Measurements from ENCODE around the gene GPHN.

The GPHN gene

DNA sequence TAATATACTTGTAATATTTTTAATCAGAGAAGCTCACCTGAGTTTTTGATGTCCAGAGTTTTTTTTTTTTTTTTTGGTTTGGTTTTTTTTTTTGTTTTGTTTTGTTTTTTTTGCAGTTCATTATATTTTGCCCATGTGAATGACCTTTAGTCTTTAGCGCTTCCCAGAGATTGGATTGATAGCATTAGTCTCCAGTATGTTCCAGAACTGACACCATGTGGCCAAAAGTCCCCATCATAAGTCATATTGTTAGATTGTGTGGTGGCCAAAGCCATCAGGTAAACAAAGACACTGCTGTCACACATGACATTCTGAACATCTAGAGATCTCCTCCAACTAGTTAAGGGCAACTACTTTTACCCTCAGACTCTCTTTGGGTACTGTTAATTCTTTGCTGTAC lies 408.5 kb downstream of the GPHN start:
- peak; percentile 59 for FAIRE-seq
- DNase-seq (ENCODE audit: low spot score), result no peak

DNA sequence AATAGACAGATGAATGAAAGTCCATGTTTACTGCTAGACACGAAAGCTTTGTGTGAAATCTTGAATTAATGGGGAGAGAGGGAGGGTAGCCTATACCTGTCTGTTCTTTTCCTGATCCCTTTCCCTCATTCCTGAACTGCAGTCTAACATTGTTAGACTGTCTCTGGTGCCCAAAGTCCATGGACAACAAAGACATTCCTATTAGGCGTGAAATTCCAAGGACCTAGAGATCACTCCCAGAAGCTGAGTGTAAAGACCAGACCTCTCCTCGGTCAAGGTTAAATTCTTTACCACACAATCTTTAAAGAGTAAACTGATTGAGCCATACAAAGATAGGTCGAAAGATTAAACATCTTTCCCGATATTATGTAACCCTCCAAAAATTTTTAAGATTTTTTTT lies 410.6 kb downstream of the GPHN start:
- FAIRE-seq (no peak), DNase-seq (ENCODE audit: low spot score) (no peak)

DNA sequence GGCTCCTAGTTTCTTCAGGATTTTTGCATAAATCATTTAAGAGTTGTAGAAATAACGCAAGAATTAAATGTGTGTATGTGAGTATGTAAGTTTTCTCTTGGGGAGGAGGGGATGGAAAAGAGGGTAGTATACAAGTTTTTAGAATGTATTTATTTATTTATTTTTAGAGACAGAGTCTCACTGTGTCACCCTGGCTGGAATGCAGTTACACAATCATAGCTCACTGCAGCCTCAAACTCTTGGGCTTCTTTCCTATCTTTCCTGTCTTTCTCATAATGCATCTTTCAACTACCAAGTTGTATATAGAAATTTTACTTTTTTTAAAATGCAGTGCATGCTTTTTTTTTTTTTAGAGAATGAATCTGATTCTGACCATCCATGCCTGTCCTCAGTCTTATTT lies 412.2 kb downstream of the GPHN start:
- no peak for DNase-seq (ENCODE audit: low spot score)
- no peak for FAIRE-seq

DNA sequence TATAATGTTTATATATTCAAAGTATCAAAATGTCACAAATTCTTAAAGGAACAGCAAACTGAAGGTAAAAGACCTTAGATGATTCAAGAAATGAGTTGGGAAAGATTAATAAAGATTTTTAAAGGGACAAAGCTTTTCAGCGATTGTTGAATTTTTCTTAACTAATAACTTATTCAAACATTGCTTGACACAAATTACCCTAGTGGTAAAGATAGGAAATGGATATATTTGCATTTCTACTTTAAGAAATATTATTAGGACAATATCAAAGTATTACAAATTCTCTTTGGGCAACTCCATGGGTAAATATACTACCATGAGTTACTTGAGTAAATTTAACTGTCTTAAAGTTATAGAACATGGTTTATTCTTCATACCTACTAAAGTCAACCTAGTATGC lies 415.3 kb downstream of the GPHN start:
- DNase-seq (ENCODE audit: low spot score), result no peak
- FAIRE-seq, result no peak

DNA sequence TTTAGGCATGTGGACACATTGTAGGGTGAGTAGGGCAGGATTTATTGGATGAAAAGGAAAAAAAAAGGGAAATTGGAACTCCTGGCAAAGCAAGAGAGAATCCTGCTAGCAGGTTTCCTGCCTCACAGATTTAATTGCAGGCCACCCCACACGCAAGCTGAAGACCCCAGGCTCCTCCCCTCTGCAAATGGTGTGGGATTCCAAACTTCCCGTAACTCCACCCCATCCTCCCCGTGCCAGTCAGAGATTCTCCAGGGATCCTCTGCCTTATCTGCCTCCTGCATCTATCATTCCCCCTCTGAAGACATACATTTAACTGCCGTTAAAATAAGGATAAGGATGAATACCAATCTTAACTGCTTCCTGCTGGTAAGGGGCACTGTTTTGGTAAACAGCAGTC lies 431.5 kb downstream of the GPHN start:
- DNase-seq (ENCODE audit: low spot score) (no peak), FAIRE-seq (peak; percentile 59)

DNA sequence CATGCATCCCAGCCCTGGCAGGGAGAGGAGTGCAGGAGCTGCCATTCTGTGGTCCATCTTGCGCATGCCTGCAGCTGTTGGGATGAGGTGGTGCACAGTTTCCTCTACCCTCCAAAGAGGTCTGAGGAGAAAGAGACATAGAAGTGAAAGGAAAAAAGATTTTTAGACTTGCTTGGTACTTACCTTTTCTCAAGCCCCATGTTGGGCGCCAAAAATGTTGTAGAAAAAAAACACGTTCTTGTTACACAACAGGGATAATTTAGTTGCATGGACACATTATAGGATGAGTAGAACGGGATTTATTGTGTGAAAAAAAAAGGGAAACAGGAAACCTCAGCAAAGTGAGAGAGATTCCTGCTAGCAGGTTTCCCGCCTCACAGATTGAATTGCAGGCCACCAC lies 436.9 kb downstream of the GPHN start:
- peak; percentile 58 for FAIRE-seq
- no peak for DNase-seq (ENCODE audit: low spot score)

DNA sequence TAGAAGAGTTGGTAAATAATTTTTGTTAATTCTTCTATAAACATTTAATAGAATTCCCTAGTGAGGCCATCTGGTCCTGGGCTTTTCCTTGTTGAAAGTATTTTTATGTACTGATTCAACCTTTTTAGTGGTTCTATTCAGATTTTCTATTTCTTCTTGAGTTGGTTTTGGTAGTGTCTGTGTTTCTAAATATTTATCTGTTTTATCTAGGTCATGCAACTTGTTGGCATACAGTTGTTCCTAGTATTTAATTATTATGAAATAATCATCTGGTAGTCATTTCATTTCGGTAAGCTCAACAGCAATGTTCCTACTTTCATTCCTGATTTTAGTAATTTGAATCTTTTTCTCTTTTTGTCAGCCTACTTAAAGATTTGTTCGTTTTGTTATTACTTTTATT lies 447.2 kb downstream of the GPHN start:
- FAIRE-seq (no peak), DNase-seq (ENCODE audit: low spot score) (no peak)

DNA sequence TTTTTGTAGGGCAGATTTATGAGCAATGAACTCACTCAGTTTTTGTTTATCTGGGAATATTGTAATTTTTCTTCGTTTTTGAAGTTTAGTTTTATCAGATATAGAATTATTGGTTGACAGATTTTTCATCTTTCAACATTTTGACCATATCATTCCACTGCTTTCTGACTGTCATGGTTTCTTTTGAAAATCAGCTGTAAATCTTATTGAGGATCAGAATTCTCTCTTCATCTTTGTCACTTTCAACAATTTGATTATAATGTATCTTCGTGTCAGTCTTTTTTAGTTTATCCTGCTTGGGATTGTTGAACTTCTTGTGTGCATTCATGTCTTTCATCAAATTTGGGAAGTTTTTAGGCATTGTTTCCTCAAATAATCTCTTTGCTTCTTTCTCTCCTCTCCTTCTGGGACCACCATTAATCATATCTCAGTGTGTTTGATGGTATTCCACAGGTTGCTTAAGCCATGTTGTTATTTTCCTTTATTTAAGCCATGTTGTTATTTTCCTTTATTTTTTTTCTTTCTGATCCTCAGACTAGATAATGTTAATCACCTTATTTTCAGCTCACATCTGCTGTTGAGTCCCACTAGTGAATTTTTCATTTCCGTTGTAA lies 451.6 kb downstream of the GPHN start:
- FAIRE-seq, result no peak
- DNase-seq (ENCODE audit: low spot score), result no peak

DNA sequence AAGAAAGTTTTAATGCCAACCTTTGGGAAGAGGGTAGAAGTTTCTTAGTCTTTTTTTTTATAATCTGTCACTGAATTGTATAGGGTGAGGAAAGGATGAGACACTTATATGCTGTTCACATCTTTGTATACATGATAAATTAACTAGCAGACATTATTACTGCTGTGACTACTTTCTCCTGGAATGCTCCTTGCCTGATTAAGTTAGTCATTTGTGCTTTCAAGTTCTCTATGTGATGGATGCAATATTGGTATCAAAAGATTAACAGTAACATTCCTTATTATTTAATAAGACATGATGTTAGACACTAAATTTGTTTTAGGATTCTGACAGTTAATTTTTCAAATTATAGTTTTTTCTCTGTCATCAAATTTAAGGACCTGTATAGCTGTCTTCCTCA lies 457.9 kb downstream of the GPHN start:
- FAIRE-seq (no peak), DNase-seq (ENCODE audit: low spot score) (no peak)

DNA sequence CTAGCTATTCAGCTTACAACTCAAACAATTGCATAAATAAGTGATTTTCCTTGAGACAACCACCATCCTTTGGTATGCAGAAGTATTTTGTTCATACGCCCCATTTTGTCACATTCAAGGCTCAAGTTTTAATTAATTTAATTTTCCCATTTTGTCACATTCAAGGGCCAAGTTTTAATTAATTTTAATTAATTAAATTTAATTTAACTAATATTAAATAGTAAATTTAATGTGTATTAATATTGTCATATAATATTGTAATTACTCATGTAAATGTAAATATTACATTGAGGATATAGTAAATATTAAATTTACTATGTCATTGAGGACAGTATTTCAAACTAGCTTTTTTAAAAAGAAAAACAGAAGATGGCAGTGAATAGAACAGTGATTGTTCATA lies 464.5 kb downstream of the GPHN start:
- no peak for DNase-seq (ENCODE audit: low spot score)
- no peak for FAIRE-seq

DNA sequence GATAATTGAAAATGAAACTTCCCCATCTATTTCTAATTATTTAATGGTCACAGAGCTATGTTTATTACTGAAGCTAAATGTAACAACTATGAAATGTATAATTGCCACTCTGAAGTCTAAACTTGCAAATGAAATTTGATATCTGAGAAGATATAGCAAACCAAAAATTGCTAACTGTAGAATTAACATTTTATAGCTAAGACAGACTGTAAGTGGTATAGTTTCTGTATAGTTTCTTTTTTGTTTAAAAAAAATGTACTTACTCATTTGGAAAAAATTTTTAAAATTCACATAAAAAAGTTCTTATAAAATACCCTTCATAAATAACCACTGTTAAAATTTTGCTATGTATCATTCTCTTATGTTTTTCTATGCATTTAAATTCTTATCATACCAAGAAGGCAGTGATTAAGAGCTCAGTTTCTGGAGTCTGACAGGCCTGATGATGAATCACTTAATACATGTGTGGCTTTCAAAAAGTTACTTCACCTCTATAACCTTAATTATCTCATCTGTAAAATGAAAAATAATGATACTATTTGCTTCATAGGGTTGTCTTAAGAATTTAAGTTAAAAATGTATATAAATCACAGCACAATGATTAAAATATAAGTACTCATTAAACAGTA lies 466.6 kb downstream of the GPHN start:
- DNase-seq (ENCODE audit: low spot score) (peak; percentile 8), FAIRE-seq (no peak)

DNA sequence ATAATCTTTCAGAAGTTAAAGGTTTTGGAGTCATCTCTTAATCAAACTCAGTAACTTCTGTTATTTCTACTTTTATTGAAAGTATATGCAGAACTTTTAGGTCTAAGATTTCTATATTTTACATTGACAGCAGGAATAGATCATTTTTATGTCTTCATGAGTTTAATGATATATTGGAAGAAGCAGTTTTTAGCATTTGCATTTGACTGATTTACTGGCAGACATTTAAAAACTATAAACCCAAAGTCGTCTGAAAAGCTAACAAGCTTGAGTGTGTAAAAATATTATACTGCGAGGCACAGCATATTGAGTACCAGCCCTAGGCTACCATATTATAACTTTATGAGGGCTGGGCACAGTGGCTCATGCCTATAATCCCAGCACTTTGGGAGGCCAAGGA lies 467.3 kb downstream of the GPHN start:
- DNase-seq (ENCODE audit: low spot score) (no peak), FAIRE-seq (no peak)

DNA sequence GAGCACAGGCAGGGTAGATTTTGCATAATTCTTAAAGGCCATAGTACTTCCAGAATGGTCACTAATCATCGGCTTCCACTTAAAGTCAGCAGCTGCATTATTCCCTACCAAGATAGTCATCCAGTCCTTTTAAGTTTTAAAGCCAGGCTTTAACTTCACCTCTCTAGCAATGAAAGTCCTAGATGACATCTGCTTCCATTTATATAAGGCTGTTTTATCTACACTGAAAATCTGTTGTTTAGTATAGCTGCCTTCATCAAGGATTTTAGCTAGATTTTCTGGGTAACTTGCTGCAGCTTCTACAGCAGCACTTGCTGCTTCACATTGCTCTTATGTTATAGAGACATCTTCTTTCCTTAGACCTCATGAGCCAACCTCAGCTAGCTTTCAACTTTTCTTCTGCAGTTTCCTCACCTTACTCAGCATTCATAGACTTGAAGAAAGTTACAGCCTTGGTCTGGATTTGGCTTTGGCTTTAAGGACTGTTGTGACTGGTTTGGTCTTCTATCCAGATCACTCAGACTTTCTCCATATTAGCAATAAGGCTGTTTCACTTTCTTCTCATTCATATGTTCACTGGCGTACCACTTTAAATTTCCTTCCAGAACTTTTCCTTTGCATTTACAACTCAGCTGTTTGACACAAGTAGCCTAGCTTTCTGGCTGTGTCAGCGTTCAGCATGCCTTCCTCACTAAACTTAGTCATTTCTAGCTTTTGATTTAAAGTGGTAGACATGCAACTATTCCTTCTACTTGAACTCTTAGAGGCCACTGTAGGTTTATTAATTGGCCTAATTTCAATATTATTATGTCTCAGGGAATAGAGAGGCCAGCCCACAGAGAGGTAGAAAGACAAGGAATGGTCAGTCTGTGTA lies 471.4 kb downstream of the GPHN start:
- FAIRE-seq (peak; percentile 50), DNase-seq (ENCODE audit: low spot score) (no peak)

DNA sequence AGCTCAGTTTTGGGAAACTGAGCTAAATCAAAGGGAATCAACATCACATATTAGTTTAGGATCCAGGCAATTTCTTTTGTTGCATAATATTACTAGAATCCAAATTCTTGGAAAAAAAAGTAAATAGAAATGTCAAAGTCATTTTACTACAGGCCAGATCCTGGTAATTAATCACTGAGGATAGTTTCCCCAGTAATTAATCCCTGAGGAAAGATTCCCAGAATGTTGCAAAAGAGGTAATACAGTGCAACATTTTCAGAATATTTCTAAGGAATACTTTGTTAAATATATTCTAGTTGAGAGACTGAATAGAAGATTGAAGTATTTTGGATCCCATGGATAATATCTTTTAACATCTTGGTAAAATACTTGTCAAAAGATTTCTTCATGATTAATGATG lies 474.3 kb downstream of the GPHN start:
- no peak for FAIRE-seq
- no peak for DNase-seq (ENCODE audit: low spot score)

DNA sequence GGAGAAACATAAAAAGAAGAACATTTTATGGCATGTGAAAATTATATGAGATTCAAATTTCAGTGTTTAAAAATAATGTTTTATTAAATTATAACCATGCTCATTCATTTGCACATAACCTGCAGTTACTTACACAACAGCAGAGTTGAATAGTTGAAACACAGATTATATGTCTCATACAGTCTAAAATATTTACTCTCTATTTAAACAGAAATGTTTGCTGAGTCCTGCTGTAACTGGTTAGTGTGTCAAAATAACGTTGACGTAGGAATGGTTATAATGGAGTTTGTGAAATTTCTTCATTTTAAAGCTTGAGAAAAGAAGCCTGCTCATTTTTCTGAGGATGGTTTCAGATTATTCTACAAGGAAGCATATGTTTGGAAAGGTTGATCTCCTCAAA lies 484.8 kb downstream of the GPHN start:
- DNase-seq (ENCODE audit: low spot score) (no peak), FAIRE-seq (no peak)

DNA sequence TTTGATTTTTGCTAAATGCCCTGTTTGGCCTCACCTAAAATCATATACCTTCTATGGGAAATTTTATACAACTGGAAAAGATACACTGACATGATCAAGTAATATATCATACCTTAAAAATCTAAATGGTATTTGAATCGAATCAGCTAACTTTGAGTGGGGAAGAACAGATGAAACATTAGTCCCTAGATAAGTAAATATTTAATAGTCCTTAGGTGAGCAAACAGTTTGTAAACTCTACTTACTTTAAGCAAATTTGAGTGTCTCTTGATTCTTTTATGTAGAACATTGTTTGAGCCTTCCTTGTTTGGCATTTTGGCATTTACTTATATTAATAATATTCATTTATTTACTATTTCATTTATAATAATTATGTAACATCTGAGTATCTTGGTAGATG lies 485.6 kb downstream of the GPHN start:
- DNase-seq (ENCODE audit: low spot score) (no peak), FAIRE-seq (no peak)

DNA sequence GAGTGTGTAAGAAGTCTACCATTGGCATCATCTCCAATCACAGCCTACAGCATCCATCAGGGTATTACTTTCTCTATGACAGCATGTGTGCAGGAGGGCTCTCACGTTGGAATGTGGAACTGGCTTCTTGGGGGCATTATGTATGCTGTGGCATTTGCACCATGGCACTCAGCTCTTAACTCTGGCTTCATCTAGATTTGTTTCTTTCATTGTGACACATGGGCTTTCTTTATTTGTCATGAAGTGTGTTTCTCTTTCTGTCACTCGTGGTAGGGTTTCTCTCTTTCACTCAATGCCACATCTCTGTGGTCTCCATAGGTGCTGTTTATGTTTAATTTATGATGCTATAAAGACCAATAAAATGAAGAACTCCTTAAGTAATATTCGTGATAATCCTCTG lies 490.1 kb downstream of the GPHN start:
- FAIRE-seq (peak; percentile 92), DNase-seq (ENCODE audit: low spot score) (no peak)

DNA sequence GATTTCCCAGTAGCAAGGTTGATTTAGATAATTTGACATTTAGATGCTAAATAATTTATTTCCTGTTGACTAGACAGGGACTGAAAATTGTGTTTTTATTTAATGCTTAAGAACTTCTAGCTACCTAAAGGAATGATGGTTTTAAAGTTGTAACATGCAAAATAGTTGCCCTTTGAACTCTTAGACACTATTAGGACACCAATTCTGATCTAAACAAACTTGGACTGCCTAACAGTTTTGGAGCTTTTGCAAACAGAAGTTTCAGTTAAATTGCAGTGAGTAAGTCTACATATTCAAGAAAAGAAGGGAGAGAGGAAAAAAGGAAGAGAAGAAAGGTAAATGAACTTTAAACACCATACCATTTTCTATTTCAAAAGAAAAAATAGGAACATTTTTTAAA lies 492.0 kb downstream of the GPHN start:
- no peak for DNase-seq (ENCODE audit: low spot score)
- no peak for FAIRE-seq

DNA sequence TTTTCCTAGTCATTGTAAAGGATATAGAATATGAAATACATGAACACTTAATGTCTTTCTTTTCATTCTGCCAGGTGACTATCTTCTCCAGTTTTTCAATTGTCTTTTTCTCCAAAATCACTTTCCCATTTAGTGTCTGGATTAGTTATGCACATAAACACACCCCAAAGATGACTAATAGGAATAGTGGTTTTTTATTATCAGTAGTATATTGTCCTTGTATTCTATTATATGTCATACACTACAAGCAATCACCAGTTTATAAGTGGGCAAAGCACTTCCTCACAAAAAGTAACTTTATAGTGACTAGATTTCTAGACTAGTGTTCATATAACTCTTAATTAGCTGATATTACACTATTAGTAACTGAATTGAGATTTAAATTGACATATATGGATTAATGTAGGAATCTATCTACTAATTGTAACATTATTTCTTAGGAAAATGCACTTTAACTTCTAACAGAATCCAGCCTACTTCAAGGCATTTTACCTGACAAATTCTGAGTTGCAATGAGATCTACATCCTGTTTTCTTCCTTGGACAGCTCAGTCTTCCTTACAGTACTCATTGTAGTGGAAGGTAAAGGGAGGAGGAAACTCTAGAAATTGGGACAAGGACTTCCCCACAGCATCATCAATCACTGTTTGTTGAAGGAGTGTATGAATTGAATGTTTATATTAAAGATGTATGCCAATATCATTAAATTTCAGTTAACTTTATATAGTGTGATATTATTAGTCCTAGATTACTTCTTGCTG lies 495.2 kb downstream of the GPHN start:
- DNase-seq (ENCODE audit: low spot score) (no peak), FAIRE-seq (no peak)

DNA sequence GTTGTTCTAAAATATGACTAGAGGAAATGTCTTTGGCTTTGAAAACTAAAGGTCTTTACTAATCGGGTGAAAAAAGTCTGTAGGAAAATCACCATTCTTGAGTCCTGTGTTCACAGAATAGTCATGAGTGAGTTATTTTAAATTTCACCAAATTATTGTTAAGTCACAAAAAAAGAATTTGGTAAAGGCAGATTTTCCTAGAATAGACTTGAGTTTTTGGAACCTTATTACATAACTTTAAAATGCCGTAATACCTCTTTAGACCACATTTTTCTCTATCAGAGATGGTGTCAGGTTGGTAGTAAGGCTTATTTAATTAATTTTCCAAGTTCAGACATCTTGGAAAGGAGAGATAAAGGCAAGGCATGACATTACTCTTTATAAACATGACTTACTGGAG lies 496.6 kb downstream of the GPHN start:
- DNase-seq (ENCODE audit: low spot score), result no peak
- no peak for FAIRE-seq

DNA sequence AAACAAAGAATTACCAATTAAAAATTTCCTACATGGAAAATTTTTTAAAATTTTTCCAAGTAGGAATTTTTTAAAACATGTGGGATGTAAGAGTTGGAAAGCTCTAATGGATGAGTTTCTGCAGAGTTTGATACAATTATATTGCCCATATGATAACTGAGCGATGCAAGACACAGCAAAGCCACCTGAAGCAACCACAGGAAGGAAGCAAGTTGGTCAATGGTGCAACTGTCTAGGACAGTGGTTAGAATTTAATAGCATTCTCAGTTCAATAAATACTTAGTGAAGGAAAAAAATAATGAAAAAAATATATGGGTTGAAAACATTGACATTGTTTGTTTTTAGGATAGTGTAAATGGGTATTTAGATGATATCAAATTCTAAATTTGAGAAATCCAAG lies 502.7 kb downstream of the GPHN start:
- DNase-seq (ENCODE audit: low spot score), result no peak

DNA sequence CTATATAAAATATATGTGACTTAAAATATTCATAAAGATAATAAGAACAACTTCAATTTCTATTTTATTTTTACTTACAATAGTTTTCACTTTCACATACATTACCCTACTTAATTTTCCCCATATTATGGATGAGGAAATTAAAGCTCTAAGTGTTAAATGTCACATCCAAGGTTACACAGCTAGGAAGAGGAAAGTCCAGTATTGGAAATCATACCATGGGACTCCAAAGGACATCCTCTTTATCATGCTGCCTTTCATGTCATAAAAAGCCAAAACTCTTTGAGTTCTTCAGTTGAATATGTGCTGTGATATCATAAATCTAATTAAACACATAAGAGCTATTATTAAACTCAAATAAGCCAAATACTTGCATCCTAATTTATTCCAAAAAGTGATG lies 508.9 kb downstream of the GPHN start:
- no peak for DNase-seq (ENCODE audit: low spot score)
- no peak for FAIRE-seq

More for the DNA sequence above, 502.7 kb downstream of the GPHN start:
- FAIRE-seq, result no peak
